GM19395 (cell line): ENCODE measurements around the gene SLMAP.
A peak's percentile ranks its signal among the peaks of the same experiment; 100 is the strongest.
"Not testable (repeated sequence)": the region's sequence is repeated elsewhere in the genome, so short reads cannot be mapped to it uniquely, and the experiment has no call there.

Experiments
- ATAC-seq: cut with Tn5 transposase; IDR thresholded peaks from one replicate; pipeline ENCODE4 v1.9.1; 2021; ENCODE audit warnings: mild to moderate bottlenecking, moderate library complexity; ENCODE audit not compliant: unreplicated experiment

The SLMAP gene

DNA sequence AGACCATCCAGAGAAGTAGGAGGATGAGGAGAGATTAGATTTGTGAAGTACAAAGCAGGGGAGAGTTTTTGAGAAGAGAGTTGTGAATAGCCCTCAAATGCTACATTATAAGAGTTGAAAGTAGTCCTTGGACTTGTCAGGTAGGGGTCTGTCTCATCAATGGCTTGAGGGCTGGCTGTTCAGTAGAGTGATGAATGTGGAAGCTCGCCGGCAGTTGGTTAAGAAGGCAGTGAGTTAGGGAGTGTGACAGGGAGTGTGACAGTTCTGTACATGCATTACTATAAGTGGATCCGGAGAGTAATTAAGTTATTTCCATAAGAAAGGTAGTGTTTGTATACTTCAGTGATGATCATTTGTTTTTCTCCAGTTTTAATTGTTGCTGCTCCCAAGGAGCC, 32.5 kb downstream of the SLMAP start:
- ATAC-seq, result peak; percentile 6

DNA sequence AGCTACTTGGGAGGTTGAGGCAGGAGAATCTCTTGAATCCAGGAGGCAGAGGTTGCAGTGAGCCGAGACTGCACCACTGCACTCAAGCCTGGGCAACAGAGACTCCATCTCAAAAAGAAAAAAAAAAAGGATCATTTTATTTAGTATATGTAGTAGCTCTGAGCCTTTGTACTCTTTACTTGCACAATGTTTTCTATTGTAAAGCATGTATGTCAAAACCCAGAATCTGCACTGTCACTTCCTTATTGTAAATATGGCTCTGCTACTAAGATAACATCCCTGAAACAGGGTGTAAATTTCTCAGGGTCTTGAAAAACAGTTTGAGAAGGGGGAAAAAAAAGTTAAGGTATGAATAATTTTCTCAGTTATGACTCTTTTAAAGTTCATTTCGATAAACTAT, 35.1 kb downstream of the SLMAP start:
- ATAC-seq, result no peak

DNA sequence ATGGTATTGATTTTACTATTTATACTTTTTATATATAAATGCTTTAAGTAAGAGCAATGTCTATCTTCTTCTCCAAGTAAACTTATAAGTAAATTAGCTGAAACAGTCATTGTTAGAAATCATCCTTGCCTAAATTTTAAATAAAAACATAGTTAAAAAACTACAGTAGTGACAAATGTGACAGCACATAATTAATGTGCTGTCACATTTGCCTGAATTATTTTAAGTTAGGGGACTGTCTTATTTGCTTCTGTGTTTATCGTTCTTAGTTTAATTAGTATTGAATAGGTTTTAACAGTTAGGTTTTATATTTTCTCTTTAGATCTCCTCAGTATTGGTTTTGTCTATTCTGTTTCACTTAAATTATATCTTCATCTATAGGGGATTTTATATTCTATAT, 36.1 kb downstream of the SLMAP start:
- ATAC-seq, result no peak

DNA sequence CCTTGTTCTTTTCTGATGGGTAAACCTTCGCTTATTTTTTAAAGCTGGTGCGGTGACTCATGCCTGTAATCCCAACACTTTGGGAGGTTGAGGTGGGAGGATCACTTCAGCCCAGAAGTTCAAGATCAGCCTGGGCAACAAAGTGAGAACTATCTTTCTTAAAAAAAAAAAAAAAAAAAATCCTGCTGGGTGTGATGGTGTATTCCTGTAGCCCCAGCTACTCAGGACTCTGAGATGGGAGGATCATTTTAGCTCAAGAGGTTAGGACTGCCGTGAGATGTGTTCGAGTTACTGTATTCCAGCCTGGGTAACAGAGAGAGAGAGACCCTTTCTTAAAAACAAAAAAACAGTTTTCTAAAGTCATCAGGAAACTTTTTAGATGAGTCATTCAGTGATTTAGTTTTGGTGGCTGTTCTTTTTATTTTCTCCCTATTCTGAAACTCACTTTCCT, 37.7 kb downstream of the SLMAP start:
- no peak for ATAC-seq

DNA sequence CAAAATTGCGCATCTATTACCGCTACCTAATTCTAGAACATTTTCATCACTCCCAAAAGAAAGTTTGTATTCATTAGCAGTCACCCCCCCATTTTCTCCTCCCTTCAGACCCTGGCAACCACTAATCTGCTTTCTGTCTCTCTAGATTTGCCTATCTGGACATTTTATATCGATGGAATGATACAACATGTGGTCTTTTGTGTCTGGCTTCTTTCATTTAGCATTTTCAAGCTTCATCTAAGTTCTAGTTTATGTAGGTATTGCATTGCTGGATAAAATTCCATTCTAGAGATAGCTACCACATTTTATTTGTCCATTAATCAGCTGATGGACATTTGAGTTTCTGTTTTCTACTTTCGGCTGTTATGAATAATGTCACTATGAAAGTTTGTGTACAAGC, 38.4 kb downstream of the SLMAP start:
- ATAC-seq, result no peak

DNA sequence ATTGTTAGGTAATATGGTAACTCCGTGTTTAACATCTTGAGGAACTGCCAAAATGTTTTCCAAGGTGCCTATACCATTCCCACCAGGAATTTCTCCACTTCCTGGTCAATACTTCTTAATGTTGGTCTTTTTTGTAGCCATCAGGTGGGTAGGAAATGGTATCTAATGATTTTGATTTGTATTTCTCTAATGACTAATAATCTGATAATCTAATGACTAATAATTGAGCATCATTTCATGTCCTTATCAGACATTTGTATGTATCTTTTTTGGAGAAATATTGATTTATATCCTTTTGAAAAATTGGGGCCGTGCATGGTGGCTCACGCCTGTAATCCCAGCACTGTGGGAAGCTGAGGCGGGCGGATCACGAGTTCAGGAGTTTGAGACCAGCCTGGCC, 38.8 kb downstream of the SLMAP start:
- ATAC-seq, result no peak

DNA sequence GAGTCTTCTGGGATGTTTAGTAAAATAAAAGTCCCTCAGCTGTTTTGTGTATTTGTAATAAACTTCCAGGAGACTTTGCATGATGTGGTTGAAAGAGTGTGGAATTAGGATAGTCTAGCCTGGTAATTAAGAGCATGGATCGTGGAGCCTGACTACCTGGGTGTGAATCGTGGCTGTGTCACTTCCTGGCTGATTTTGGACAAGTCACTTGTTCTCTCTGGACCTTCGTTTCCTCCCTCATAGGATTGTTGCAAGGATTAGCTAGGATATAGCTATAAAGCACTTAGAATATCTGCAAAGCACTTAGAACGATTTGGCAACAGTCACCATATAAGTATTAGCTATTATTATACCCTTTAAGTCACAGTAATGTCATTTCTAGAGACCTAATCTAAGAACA, 40.2 kb downstream of the SLMAP start:
- no peak for ATAC-seq

DNA sequence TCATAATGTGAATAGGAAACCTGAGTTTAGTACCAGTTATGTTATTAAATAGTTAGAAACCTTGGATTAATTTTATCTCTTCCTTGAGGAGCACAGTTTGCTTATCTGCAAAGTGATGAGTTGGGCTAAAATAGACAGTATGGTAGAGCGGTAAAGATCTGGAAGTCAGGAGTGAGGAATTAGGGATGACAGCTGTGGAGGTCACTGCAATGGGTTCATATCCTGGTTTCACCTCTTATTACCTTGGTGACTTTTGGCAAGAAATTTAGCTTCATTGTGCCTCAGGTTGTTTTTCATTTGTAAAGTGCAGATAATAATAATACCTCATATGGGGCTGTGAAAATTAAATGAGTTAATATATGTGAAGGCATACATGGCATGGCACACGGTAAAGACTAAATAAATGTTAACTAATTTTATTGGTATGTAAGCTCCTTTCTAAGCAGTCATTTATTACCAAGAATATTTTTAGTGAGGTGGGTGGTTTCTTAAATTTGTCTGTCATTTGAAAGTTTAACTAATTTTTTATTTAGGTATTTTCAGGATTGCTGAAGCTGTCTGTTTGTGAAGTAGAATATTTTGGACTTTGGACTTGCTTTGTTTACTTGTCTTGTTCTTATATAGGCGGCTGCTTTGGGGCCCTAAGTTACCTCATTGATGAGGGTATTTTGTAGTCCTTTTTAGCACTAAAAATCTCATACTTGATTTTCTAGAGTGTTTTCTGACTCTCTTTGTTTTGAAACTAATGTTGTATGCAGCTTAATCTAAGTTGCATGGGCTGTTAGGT, 41.8 kb downstream of the SLMAP start:
- no peak for ATAC-seq

DNA sequence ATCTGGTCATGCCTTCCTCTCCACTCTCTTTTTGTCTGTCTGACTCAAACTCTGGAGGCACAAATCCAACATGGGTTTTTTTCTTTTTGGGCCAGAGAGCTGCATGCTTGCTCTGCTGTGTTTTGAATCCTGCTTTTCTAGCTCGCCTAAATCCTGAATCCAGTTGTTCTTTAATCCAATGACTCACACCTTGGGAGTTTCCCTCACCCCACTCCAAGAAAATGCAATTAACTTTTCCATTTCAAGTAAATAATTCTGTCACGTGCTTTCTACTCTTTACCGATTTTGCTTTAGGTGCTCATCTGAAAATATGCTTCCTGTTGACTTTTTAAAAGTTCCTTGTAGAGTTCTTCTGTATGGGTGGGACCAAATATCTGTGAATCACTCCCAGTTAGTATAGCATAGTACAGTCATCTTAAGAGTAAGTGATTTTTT, 47.6 kb downstream of the SLMAP start:
- no peak for ATAC-seq

DNA sequence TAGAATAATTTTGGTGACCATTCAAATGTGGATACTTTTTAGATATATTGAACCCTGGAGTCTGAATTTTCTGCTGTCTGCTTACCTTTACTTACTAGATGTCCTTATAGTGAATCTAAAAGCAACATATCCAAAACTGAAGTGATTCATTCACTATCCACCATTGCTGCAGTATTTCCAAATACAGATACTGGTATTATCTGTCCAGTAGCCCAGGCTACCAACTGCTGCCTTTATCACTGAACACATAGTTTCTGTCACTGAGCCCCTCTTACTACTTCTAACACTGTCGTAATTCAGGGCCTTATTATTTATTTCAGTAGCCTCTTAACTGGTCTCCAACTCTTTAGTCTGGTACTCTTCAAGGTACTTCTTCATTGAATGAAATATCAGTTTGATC, 49.2 kb downstream of the SLMAP start:
- no peak for ATAC-seq

DNA sequence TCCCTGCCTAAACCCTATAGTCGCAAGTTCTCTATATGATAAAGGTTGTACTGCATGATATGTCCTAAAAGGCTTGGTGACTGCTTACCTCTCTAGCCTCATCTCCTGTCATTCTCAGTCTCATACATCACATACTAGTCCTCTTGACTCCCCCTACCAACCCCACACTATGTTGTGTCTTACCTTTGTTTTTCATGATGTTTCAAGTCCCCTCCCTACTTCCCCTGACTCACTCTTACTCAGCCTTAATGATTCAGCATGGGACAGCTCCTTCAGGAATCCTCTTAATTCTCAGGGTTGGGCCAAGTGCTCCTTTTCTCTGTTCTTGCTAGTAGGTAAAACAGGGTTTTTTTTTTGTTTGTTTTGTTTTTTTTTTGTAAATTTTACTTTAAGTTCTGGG, 49.6 kb downstream of the SLMAP start:
- ATAC-seq, result no peak

DNA sequence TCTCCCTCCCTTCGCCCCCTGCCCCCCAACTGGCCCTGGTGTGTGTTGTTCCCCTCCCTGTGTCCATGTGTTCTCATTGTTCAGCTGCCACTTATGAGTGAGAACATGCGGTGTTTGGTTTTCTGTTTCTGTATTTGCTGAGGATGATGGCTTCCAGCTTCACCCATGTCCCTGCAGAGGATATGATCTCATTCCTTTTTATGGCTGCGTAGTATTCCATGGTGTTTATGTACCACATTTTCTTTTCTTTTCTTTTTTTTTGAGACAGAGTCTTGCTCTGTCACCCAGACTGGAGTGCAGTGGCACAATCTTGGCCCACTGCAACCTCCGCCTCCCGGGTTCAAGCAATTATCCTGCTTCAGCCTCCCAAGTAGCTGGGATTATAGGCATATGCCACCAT, 50.1 kb downstream of the SLMAP start:
- not testable (repeated sequence) for ATAC-seq

DNA sequence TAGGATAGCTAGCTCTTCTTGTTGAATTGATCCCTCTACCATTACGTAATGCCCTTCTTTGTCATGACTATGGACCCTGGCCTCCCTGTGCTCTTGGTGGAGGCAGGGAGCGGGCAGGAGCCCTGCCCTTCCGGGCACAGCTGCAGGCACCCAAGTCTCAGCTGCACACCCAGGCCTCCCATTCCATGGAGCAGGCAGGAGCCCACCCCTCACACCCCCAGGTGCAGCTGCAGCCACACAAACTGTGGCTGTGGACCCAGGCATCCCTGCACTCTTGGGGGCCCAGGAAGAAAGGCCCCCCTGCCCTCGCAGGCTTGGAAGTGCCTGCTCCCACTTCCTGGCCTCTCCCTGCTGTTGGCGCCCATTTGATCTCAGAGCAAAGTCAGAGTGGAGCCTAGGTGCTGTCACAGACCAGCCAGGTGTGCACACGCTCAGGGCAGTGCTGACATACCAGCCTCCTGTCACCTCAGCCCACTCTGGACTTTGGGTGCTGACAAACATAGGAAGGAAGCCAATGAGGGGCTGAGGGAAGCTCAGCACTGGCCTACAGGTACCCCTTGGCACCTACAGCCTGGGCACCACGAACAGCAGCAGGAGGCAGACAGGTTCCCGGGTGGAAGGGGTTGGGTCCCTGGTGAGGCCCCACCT, 53.0 kb downstream of the SLMAP start:
- ATAC-seq, result no peak

DNA sequence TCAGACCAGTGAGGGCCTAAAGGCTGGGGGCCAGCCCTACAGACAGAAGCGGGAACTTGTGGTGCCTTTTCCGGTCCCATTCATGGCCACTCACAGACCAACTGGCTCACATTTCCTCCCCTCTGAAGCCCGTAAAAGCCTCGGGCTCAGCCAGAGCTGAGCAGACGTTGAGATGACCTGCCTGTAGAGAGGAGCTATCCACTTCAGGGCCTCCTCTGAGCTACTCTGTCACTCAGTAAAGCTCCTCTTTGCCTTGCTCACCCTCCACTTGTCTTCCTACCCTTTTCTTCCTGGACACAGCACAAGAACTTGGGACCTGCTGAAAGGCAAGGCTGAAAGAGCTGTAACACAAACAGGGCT, 53.5 kb downstream of the SLMAP start:
- no peak for ATAC-seq

DNA sequence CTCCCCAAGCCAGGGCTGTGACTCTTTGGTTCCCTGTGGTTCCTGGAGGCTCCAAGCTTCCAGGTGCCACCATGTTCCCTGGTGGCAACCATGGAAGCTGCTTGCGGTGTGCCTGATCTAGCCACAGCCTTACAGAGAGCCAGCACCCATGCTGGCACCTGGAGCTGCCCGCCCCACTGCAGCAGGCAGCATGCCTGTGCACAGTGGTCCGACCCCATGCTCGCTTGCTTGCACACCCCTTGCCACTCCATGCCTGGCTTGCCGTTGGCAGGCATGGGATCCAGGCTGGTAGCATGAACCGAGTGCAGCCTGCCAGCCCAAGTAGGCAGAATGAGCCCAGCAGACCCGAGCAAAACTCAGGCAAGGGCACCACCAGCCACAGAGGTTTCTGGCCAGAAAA, 53.9 kb downstream of the SLMAP start:
- ATAC-seq, result no peak

DNA sequence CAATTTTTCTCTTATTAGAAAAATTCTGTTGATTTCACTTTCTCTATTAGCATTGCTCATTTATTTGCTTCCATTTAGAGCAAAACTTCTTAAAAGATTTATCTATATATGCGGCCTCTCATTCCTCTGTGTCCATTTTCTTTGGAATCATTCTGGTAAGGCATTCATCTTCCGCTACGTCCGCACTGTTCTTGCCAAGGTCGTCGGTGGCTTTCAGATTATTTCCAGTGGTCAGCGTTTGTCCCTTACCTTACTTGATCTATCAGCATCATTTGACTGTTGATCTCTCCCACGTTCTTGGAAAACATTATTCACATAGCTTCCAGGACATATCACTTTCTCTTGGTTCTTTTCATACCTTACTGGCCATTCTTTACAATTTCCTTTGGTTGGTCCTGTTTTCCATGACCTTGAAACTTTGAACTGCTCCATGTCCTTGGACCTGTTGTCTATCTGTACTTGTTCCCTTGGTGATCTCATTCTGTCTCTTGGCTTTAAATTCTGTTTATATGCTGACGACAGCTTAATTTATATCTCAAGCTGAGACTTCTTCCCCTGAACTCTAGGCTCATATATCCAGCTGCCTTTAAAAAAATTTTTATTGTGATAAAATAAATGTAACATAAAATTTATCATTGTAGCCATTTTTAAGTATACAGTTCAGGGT, 54.5 kb downstream of the SLMAP start:
- ATAC-seq, result no peak

DNA sequence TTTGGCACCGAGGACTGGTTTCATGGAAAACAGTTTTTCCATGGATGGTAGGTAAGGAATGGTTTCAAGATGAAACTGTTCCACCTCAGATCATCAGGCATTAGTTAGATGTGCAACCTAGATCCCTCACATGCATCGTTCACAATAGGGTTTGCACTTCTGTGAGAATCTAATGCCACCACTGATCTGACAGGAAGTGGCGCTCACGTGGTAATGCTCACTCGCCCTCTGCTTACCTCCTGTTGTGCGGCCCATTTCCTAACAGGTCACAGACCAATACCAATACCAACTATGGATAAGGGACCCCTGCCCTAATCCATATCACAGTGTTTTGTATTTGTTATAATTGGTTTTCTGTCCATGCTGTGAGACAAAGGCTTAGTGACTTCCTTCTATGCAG, 58.9 kb downstream of the SLMAP start:
- no peak for ATAC-seq

DNA sequence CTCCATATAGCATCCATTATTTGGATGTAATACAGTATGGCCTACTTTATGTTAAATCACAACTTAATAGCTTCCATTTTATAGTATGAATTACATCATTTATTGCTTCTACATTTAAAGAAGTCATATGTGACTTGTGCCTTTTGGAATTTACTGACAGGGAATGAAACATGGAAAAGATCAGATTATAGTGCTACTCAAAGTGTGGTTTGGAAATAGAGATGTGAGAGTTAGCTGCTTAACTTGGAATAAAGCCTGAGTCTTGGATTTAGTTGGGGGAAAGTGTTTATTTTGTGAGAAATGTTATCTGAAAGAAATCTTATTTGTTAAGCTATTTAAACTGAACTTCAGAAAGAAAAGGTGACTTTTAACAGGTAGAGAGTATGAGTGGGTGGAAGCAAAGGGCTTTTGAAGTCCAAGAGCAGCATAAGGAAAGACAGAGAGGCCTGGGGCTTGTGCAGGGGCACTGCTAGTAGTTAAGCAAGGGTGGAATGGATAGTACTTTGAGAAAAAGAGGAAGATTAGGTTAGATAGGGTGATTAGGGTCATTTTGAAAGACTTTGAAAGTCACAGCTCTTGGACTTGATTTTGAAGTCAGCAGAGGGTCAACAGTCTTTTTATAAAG, 60.5 kb downstream of the SLMAP start:
- no peak for ATAC-seq

DNA sequence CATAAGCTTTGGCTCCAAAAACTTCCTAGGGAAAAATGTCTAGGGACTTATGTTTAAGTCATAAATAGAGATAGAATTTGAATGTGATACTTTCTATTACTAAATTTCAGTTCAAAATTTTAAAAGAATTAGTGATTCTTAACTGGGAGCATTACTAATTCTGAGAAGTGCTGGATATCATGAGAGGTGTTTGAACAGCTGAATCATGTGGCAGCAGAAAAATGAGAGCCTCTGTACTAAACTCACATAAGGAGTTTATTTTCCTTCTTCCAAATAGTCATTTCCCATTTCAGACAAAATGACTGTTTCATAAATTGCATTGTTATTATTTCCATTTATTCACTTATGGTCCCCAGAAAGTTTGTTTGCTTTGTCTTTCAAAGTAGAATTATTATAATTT, 62.7 kb downstream of the SLMAP start:
- no peak for ATAC-seq

DNA sequence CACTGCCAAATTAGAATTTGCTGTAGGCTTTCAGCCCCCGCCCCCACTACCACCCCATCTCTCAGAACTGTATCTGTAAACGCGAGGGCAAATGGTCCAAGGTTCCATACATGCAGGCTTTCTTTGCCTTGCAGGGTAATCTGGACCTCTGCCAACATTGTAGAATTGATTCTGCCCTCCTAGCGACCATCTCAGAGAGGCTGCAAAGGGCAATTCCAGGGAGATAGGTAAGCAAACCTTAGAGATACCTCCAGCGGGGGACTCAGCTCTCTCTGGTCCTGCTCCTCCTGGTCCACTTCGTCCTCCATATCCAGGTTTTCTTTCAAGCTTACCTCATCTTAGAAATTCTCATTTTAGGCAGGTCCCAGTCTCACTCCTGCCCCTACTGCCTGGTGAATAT, 64.4 kb downstream of the SLMAP start:
- no peak for ATAC-seq

DNA sequence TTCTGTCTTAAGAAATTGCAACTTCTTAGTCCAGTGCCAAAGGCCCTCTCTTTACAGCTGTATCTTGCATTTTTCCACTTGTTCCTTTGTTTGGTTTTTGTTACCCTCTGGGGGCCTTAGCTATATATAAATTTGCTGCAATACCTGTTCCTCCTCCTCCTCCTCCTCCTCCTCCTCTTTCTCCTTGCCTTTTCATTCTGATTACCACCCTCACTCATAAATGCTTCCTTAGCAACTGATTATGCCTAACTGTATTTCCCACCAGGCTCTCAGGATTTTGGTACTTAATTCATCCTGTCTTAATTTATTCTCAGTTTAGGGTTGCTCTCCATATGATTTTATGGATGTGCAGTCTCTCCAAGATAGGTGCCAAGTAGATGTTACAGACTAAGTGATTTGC, 65.7 kb downstream of the SLMAP start:
- no peak for ATAC-seq

DNA sequence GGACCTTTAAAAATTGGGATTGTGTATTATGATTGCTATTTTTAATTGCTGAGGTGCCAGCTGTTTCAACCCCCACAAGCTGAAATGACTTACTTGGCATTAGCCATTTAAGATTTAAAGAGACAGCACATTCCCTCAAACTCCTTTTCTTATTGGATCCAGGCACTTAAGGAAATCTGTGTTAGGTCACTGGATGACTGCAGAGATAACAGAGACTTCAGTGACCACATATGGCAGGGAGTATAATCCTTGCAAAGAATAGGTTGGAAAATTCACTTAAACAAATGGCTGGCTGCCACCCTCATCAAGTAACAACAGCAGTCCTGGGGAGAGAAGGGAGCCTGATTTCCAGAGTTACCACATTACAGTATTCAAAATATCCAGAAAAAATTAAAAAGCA, 66.6 kb downstream of the SLMAP start:
- ATAC-seq, result no peak
